K562 (cell line): ENCODE measurements around the gene KLHDC7B. TPM values are rescaled to one million over a fixed set of nuclear protein-coding genes. Genes with fewer than 3 reads are reported as not detected.

Source experiments
- ATAC-seq: fragments of 200-7000 bp; cut with Tn5 transposase; 3 replicates; pipeline ENCODE4 v1.9.1; 2020; ENCODE audit warnings: moderate library complexity
- BruUV-seq: library from RNA; stranded (reverse); fragments of 400-500 nt; replicated peaks from 2 replicates; lab custom pipeline; 2021; lab: Mats Ljungman, UMichigan
- CTCF ChIA-PET: fragments of 300-600 bp; formaldehyde crosslinking; extraction: SDS; loops from one replicate; lab custom pipeline; 2021; ENCODE audit warnings: low intra/inter-chr PET ratio; lab: Yijun Ruan, JAX
- POLR2A ChIA-PET: fragments of 300-600, 350-650 bp; sonication (Branson Sonifier 250); formaldehyde crosslinking; extraction: SDS; loops from one replicate; lab custom pipeline; 2021; ENCODE audit warnings: antibody characterized with exemption, inconsistent platforms; lab: Yijun Ruan, JAX
- DNase-seq, 4 experiments: peaks; one replicate each; pipeline versions ENCODE4 v3.0.0 to v3.0.0-alpha.2; 2011 to 2018; ENCODE audit warnings: low spot score in 3 of 4, mixed read lengths in 3 of 4; ENCODE audit errors: extremely low read depth in 1 of 4
- FAIRE-seq: peaks from 2 replicates; lab custom pipeline; 2011; peaks lifted over from hg19 to GRCh38; lab: Jason Lieb, UNC
- H2AFZ ChIP-seq: 2 replicates; pipeline ENCODE4 v1.6.0; 2011; ENCODE audit warnings: low read depth, low read length, control low read depth, inconsistent platforms
- H3K27ac ChIP-seq: fragments of 200-600 bp; 3 replicates; pipeline ENCODE4 v1.8.0; 2011; ENCODE audit warnings: low read depth, mild to moderate bottlenecking, control low read depth, inconsistent platforms, low read length, moderate library complexity, mixed read lengths; ENCODE audit errors: extremely low read depth
- H3K27me3 ChIP-seq, 2 experiments: fragments of 300-600 bp in 1 of 2; 2 replicates in 1 of 2; 3 replicates in 1 of 2; pipeline versions ENCODE4 v1.6.0 to v1.8.0; 2011; ENCODE audit warnings: inconsistent platforms in 2 of 2, low read length in 2 of 2, mild to moderate bottlenecking in 1 of 2, mixed read lengths in 1 of 2, moderate library complexity in 1 of 2; ENCODE audit not compliant: control insufficient read depth in 2 of 2, insufficient read depth in 2 of 2
- H3K36me3 ChIP-seq: fragments of 300-600 bp; 3 replicates; pipeline ENCODE4 v1.8.0; 2011; ENCODE audit warnings: mild to moderate bottlenecking, low read length, inconsistent platforms; ENCODE audit not compliant: control insufficient read depth, insufficient read depth
- H3K4me1 ChIP-seq, 2 experiments: fragments of 200-600 bp in 1 of 2; replicated peaks in 1 of 2; 2 replicates in 1 of 2; 3 replicates in 1 of 2; pipeline versions ENCODE4 v1.5.1 to v1.8.0; 2011; ENCODE audit warnings: inconsistent platforms in 2 of 2, low read length in 2 of 2, mild to moderate bottlenecking in 1 of 2, mixed read lengths in 1 of 2, moderate library complexity in 1 of 2; ENCODE audit not compliant: control insufficient read depth in 2 of 2, insufficient read depth in 2 of 2
- H3K4me2 ChIP-seq: 2 replicates; pipeline ENCODE4 v1.6.1; 2011; ENCODE audit warnings: low read length, control low read depth, inconsistent platforms, mixed read lengths; ENCODE audit not compliant: insufficient read depth
- H3K4me3 ChIP-seq: fragments of 200-600 bp; sonication (generic), shearing (Covaris generic); 2 replicates; pipeline ENCODE4 v1.5.1; 2016; ENCODE audit warnings: control low read depth, inconsistent platforms
- H3K79me2 ChIP-seq: fragments of 200-600 bp; 3 replicates; pipeline ENCODE4 v1.8.0; 2011; ENCODE audit warnings: low read length, inconsistent platforms; ENCODE audit not compliant: control insufficient read depth, insufficient read depth
- H3K9ac ChIP-seq, 2 experiments: 2 replicates each; pipeline versions ENCODE4 v1.6.0 to v1.6.1; 2011; ENCODE audit warnings: low read depth in 2 of 2, low read length in 2 of 2, control low read depth in 1 of 2, inconsistent platforms in 1 of 2, mild to moderate bottlenecking in 1 of 2, mixed read lengths in 1 of 2; ENCODE audit not compliant: insufficient read depth in 1 of 2
- H3K9me1 ChIP-seq: one replicate; pipeline ENCODE4 v1.6.0; 2011; ENCODE audit warnings: inconsistent platforms, mild to moderate bottlenecking, low read length, moderate library complexity; ENCODE audit not compliant: control insufficient read depth, insufficient read depth
- H3K9me3 ChIP-seq: replicated peaks from 2 replicates; pipeline ENCODE4 v1.5.1; 2011; ENCODE audit warnings: low read depth, low read length, inconsistent platforms; ENCODE audit not compliant: control insufficient read depth, insufficient read depth
- H4K20me1 ChIP-seq: replicated peaks from 2 replicates; pipeline ENCODE4 v1.6.1; 2011; ENCODE audit warnings: low read length, inconsistent platforms, mixed read lengths; ENCODE audit not compliant: control insufficient read depth, insufficient read depth
- BCOR ChIP-seq: fragments of 450-650 bp; IDR thresholded peaks from 2 replicates; pipeline ENCODE4 v1.6.1; 2016
- COPS2 ChIP-seq: fragments of 450-650 bp; conservative IDR thresholded peaks from 2 replicates; pipeline ENCODE4 v1.6.1; 2016; ENCODE audit warnings: mild to moderate bottlenecking, moderate library complexity
- CTBP1 ChIP-seq: fragments of 450-650 bp; IDR thresholded peaks from 2 replicates; pipeline ENCODE4 v1.6.1; 2016; ENCODE audit warnings: borderline replicate concordance
- CTCF ChIP-seq, 3 experiments: IDR thresholded peaks in 2 of 3; conservative IDR thresholded peaks in 1 of 3; 2 replicates each; pipeline ENCODE4 v1.5.1; 2011 to 2012; ENCODE audit warnings: low read length in 3 of 3, mild to moderate bottlenecking in 3 of 3, control low read depth in 2 of 3, improper control_type of control experiment in 1 of 3, inconsistent platforms in 1 of 3, low read depth in 1 of 3, mixed read lengths in 1 of 3, moderate library complexity in 1 of 3; ENCODE audit not compliant: insufficient read depth in 2 of 3
- DACH1 ChIP-seq: fragments of 450-650 bp; IDR thresholded peaks from 2 replicates; pipeline ENCODE4 v1.6.1; 2018; ENCODE audit not compliant: partially characterized antibody
- HDAC6 ChIP-seq: IDR thresholded peaks from 2 replicates; pipeline ENCODE4 v1.6.1; 2012; ENCODE audit warnings: low read depth, mild to moderate bottlenecking, control low read depth, inconsistent platforms, low read length, moderate library complexity
- ID3 ChIP-seq, 2 experiments: fragments of 250-450 bp in 1 of 2; fragments of 450-650 bp in 1 of 2; sonication (Bioruptor Pico) in 1 of 2; IDR thresholded peaks; 2 replicates each; pipeline versions ENCODE4 v1.6.1 to v1.8.0; 2016 to 2021; ENCODE audit warnings: mild to moderate bottlenecking in 2 of 2, moderate library complexity in 2 of 2, missing compliant biosample characterization in 1 of 2, missing genetic modification characterization in 1 of 2
- KLF16 ChIP-seq: IDR thresholded peaks from 2 replicates; pipeline ENCODE4 v1.6.1; 2016; ENCODE audit warnings: antibody characterized with exemption
- PKNOX1 ChIP-seq: fragments of 450-650 bp; IDR thresholded peaks from 2 replicates; pipeline ENCODE4 v1.6.1; 2016
- SMARCE1 ChIP-seq: fragments of 450-650 bp; IDR thresholded peaks from 2 replicates; pipeline ENCODE4 v1.7.1; 2016; ENCODE audit warnings: mild to moderate bottlenecking
- USF2 ChIP-seq: sonication (generic); formaldehyde crosslinking; IDR thresholded peaks from 2 replicates; pipeline ENCODE4 v1.5.0; 2020; ENCODE audit warnings: missing genetic modification reagents
- ZBTB17 ChIP-seq: fragments of 450-650 bp; formaldehyde crosslinking; IDR thresholded peaks from 2 replicates; pipeline ENCODE4 v1.4.0; 2020; ENCODE audit warnings: mild to moderate bottlenecking
- ZNF124 ChIP-seq: sonication (generic); formaldehyde crosslinking; IDR thresholded peaks from 2 replicates; pipeline ENCODE4 v1.8.1; 2022; ENCODE audit warnings: missing genetic modification reagents
- ZNF57 ChIP-seq: fragments of 450-650 bp; formaldehyde crosslinking; IDR thresholded peaks from 2 replicates; pipeline ENCODE4 v1.4.0; 2020; ENCODE audit warnings: mild to moderate bottlenecking, moderate library complexity
- ZNF592 ChIP-seq: fragments of 450-650 bp; IDR thresholded peaks from 2 replicates; pipeline ENCODE4 v1.6.1; 2017; ENCODE audit warnings: antibody characterized with exemption, mild to moderate bottlenecking
- ZNF778 ChIP-seq: fragments of 450-650 bp; formaldehyde crosslinking; IDR thresholded peaks from 2 replicates; pipeline ENCODE4 v1.4.0; 2020; ENCODE audit warnings: mild to moderate bottlenecking, moderate library complexity
- WGBS: fragments of 100-300 bp; shearing (Covaris generic); methylation state at CpG from one replicate; pipeline ENCODE4 v1.1.6; 2016; ENCODE audit warnings: low coverage, mixed read lengths; ENCODE audit not compliant: insufficient coverage; ENCODE audit errors: missing lambda C conversion rate; 5-methylcytosine and 5-hydroxymethylcytosine counted together
- in situ Hi-C: fragments of 300-500 bp; cut with MboI; formaldehyde crosslinking; loops from 4 replicates; pipeline ENCODE4 v1.15.0; 2018; ENCODE audit warnings: inconsistent platforms, mixed read lengths
- intact Hi-C: fragments of 100-400 bp; cut with micrococcal nuclease; formaldehyde crosslinking; loops from 2 replicates; pipeline ENCODE4 v1.14.2; 2022
- polyA plus RNA-seq, 8 experiments: library from polyadenylated mRNA; depleted of rRNA in 4 of 8; stranded (reverse) in 5 of 8; unstranded in 3 of 8; fragments of >200 nt; fragmentation: Nextera tagmentation in 2 of 8; fragmentation: Illumina TruSeq in 1 of 8; extraction: Ambion mirVana in 2 of 8; extraction: Trizol in 1 of 8; gene quantifications; 2 replicates each; pipeline versions ENCODE4 v1.2.1 to v1.2.3, GENCODE V29; 2011 to 2014; ENCODE audit warnings: inconsistent platforms in 1 of 8, missing spikeins in 1 of 8
- total RNA-seq, 7 experiments: library from RNA; depleted of rRNA in 6 of 7; stranded (reverse); fragments of >200 nt in 6 of 7; fragmentation: Illumina TruSeq in 2 of 7; extraction: Trizol in 2 of 7; gene quantifications; 2 replicates each; pipeline versions ENCODE4 v1.2.1 to v1.2.3, GENCODE V29; 2011 to 2021; ENCODE audit warnings: low replicate concordance in 1 of 7

Gene KLHDC7B
- total and polyA plus RNA-seq, 9 of the 15 experiments (the other 6 are each of a cell fraction or from before 2014, with no cell fraction given), result 0.04 to 0.22 (median 0.05) TPM; not detected in 4

- FAIRE-seq, result no peak
- ATAC-seq, result no peak
- DNase-seq, result no peak
- Histone ChIP-seq H3K36me3 (no peaks in the 10 kb centered on the region), H3K79me2 (no peaks in the 10 kb centered on the region), H3K4me3 (no peak overlapping the region), H3K9me1 (no peaks in the 10 kb centered on the region), H3K27me3 (no peaks in the 10 kb centered on the region), H3K27ac (no peak overlapping the region), H4K20me1 (no peaks in the 10 kb centered on the region), H3K9me3 (no peaks in the 10 kb centered on the region), H3K9ac (no peak overlapping the region), H3K4me1 (peaks cover 0 to 13% of the 10 kb centered on the region in 2 experiments; a peak in 2 of 5 replicates), H3K4me2 (no peak overlapping the region), H2AFZ (no peak overlapping the region)
- intact Hi-C loops, result loop anchor here (5.0 kb wide), 1 partner anchor 33 kb away; the partner anchor contains the start of gene SCO2
- WGBS, result 45% methylated on average over 3 of the region's 3 CpGs
- in situ Hi-C loops, result no loop called here
- BruUV-seq, result no TSS peak
- ChIA-PET POLR2A (interaction anchor here (0.6 to 1.1 kb wide), 2 partner anchors 19 to 45 kb away, joined by 3 read pairs; no protein-coding TSS in a partner anchor), CTCF (no interaction called here)
- TF ChIP-seq CTCF (IDR thresholded peaks at IDR 0.05 in 2 of 3, conservative IDR thresholded peaks at IDR 0.05 in 1 of 3; ENCODE audit: insufficient read depth in 2 of 3, low read depth in 1 of 3, low read length in 3 of 3) (no peak), DACH1 (no peak), USF2 (CRISPR knock-in tag) (no peak), ZBTB17 (CRISPR knock-in tag) (no peak), CTBP1 (no peak), ZNF124 (CRISPR knock-in tag) (no peak), HDAC6 (no peak), ZNF778 (CRISPR knock-in tag) (no peak), COPS2 (no peak), PKNOX1 (no peak), SMARCE1 (no peak), ZNF57 (CRISPR knock-in tag) (no peak), ZNF592 (no peak), KLF16 (no peak), BCOR (no peak), ID3 (CRISPR knock-in tag; IDR thresholded peaks at IDR 0.05) (no peak), ID3 (tag; IDR thresholded peaks at IDR 0.05) (no peak)
Measured at GRCh38 chr22:50560034-50560433, 14.3 kb downstream of the KLHDC7B start.
